SK-N-MC (cell line): ENCODE data around the gene LEFTY1.

Experiments
- EZH2 ChIP-seq: fragments of 200-600 bp; sonication (generic); IDR thresholded peaks from one replicate; pipeline ENCODE4 v1.6.1; 2017; ENCODE audit warnings: antibody characterized with exemption
- FOXP2 ChIP-seq: optimal IDR thresholded peaks from 2 replicates; pipeline ENCODE3; 2011; ENCODE audit warnings: mild to moderate bottlenecking, moderate library complexity; ENCODE audit not compliant: insufficient read depth; ENCODE audit errors: extremely low read length, control extremely low read depth
- POLR2AphosphoS5 ChIP-seq: IDR thresholded peaks from 2 replicates; pipeline ENCODE4 v1.6.1; 2012; ENCODE audit warnings: mild to moderate bottlenecking, low read depth, low read length, borderline replicate concordance

DNA sequence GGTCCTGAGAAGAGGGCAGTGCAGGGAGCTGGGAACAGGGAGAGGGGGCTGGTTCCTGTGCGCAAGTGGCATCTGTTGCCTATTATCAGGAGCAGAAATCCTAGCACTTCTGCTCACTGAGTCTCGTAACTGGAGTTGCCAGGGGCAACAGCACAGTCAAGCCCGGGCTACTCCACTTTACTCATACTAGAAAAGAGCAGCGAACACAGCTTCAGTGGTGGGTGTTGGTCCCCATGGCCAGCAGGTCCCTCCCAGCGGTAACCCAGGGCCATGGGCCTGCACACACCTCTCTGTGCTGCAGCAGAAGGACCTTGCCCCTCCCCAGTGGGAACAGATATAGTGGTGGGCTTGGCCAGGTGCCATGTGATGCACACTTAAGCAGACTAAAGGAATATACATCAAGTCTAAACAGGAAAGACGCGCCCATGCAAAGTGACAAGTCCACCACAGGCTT lies 26.6 kb upstream of the LEFTY1 start:
- TF ChIP-seq EZH2 (no peak), POLR2AphosphoS5 (no peak), FOXP2 (no peak)
